Kidney tubule cell (primary cell): ENCODE data around the gene STOML1.
"Not testable (repeated sequence)": the region's sequence is repeated elsewhere in the genome, so short reads cannot be mapped to it uniquely, and the experiment has no call there.

Source experiments
- DNase-seq: peaks from one replicate; pipeline ENCODE4 v3.0.0-alpha.2; 2018; ENCODE audit warnings: low spot score

The STOML1 gene

DNA sequence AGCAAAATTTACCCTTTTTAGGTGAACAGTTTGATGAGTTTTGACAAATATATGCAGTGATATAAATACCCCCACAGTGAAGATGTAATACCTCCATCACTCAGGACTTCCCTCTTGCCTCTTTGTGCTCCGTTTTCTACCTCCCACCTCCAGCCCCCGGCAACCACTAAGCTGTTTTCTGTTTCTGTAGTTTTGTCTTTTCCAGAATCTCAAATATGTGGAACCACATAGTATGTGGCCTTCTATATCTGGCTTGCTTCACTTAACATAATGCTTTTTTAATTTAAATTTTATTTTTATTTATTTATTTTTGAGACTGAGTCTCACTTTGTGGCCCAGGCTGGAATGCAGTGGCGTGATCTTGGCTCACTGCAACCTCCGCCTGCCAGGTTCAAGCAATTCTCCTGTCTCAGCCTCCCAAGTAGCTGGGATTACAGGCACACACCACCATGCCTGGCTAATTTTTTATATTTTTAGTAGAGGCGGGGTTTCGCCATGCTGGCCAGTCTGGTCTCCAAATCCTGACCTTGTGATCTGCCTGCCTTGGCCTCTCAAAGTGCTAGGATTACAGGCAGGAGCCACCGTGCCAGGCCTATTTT is 31.5 kb downstream of the STOML1 start:
- not testable (repeated sequence) for DNase-seq

DNA sequence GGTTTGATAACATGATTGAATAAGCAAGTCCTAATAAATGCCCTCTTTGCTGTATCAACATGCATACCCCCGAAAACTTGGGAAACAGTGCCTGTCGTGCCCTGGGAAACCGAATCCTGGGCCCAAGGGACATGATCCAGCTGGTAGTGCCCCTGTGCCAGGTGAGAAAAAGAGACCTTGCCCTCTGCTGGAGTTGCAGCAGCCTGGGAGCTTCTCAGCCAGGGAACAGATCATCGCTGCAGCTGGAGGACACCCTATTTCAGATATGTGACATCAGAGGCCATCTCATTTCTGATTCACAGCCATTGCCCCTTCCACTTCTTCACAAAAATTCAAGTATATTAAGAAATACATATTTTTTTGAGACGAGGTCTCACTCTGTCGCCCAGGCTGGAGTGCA is 32.3 kb downstream of the STOML1 start:
- DNase-seq, result no peak

DNA sequence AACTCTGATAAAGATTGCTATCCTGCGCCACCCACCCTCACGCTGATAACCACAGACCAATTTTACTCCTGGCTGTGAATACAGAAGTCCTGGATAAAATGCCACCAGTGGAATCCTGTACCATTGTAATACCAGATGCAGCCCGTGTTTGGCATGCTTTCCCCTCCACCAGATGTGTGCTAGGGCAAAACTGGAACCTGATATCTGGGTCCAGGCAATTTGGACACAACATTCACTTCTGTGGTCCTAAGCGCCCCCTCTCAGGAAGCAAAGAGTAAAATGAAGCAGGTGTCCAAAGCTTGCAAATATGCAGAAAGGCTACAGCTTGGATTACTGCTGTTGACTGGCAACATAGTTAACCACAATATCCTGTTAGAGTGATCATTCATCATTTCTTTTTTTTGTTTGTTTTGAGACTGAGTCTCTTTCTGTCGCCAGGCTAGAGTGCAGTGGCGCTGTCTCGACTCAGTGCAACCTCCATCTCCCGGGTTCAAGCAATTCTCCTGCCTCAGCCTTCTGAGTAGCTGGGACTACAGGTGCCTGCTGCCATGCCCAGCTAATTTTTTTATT is 33.0 kb downstream of the STOML1 start:
- DNase-seq, result peak; percentile 74

DNA sequence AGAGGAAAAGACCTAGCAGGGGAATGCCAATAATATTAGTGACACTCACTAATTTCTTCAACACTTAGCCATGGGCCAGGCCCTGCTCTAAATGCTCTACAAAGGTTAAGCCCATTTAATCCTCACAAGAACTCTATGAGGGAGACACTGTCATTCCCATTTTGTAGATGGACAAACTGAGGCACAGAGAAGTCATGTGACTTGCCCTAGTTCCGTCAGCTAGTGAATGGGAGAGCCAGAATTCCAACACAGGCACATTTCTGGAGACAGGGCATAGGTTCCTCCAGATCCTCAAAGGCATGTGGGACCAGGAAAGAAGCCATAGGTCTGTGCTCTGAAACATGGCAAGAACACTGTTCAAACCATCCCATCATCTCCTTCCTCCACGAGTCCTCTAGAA is 34.3 kb downstream of the STOML1 start:
- DNase-seq, result no peak

DNA sequence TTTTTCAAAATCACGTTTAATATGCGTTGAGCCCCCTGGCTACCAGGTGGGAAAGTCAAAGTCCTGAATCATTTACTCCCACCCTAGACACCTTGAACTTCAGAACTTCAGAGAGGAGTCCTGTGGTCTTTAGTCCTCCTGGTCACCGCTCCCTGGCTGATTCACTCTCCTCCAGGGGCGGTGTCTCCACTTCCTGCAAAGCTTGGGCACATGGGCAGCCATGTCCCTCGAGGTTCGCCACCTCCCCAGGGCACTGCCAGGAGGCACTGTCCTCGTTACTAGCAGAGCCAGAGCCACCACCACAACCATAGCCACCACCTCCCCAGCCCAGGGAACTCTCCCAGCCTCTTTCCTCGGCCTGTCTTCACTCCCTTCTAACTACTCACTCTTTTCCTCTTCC is 34.8 kb downstream of the STOML1 start:
- peak; percentile 49 for DNase-seq

DNA sequence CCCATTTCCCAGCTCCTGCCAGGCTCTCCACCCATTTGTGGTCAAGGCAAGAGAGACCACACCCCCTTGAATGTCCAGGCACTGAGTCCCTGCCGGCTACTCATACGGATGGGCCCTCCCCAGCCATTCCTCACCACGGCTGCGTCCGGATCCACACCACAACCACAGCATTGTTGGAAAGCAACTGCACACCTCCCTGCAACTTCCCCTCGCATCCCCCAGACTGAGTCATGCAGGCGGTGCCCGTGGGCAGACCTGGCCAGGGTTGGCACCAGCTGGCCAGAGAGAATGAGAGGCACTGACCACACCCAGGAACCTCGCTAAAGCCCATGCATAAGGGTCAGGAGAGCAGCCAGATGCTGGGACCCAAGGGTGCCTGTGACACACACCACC is 35.4 kb downstream of the STOML1 start:
- DNase-seq, result peak; percentile 97

DNA sequence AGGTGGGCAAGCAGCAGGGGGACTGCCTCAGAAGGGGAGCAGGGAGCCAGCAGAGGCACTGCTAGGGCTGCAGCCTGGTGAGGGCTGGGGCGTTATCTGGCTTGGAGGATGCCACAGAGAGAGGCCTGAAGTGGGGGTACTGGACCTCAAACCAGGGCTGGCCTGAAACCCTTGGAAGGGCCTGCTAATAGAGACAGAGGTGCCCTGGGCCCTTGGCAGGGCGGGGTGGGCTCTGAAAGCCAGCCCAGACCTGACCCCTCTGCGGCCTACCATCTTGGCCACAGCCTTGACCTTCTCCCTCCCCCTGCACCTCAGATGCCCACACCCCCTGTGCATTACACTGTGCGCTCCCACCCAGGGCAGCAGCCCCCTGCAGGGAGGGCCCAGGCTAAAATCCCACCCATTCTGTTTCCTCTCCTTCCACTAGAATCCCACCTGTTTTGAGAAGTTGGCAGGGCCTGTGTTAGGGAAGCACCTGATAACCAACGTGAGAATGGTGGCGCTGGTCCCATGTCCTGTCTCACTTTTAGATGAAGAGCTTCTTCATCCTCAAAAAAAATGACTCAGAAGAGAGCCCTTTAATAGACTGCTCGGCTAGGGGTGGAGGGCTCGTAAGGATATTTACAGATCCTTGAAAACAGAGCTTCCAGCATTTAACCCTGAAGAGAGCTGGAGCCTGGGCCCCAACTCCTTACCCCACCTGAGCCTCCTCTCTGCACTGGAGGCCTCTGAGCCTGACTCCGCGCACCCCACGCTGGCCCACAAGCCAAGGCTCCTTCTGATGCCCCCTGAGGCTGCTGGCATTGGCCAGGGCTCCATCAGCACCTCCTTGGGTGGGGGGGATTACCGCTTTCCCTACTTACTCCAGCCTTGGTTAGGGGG is 36.0 kb downstream of the STOML1 start:
- no peak for DNase-seq

DNA sequence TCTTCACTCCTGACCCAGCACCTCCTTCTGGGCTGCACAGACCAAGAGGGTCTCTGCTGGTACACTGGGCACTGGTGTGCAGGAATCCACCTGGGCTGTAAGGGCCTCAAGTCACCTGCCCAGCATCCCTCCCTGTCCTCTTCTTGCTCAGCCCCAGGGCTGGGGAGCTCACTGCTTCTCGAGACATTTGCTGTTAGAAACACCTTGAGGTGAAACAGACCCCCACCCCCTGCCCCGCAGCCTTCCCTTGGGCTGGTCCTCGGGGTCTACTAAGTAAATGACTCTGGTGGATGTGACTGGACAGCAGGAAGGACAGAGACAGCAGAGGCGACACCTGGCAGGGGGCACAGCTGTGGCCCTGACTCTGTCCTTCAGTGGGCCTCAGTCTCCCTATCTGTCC is 36.8 kb downstream of the STOML1 start:
- DNase-seq, result no peak

DNA sequence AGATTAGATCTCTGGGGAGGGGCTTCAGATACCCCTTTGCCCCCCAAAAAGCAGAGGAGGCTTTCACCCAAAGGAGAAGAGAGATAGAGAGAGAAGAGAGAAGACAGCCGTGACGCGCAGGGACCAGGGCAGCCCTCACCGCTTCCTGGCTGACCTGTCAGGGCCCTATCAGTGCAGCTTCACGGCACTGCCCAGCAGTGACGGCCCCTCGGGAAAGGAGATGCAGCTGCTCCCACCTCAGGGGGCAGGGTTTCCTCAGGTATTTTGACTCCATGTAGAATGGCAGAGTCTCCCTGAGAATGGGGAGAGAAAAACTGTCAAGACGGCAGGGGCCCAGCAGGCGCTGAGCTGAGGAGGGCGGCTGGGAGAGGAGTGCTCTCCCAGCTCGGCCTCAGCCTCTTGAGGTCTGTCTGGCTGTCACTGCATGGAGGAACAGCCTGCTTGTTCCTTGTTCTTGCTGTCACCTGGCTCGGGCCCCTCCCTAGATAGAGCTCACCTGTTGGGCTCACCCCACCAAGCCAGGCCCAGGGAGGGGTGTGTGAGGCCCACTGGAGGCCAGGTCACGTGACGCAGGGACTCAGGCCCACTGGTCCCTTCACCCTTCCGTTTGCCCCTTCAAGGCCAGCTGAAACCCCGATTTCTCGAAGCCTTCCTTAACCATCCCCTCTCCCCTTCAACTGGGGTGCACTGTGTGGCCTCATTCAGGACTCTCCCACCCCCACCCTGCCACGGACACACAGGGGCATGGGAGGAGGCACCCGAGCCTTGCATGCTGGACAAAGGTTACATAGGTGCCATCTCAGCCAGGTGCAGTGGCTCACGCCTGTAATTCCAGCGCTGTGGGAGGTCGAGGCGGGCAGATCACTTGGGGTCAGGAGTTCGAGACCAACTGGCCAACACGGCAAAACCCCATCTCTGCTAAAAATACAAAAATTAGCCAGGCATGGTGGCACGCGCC is 37.6 kb downstream of the STOML1 start:
- DNase-seq, result no peak

DNA sequence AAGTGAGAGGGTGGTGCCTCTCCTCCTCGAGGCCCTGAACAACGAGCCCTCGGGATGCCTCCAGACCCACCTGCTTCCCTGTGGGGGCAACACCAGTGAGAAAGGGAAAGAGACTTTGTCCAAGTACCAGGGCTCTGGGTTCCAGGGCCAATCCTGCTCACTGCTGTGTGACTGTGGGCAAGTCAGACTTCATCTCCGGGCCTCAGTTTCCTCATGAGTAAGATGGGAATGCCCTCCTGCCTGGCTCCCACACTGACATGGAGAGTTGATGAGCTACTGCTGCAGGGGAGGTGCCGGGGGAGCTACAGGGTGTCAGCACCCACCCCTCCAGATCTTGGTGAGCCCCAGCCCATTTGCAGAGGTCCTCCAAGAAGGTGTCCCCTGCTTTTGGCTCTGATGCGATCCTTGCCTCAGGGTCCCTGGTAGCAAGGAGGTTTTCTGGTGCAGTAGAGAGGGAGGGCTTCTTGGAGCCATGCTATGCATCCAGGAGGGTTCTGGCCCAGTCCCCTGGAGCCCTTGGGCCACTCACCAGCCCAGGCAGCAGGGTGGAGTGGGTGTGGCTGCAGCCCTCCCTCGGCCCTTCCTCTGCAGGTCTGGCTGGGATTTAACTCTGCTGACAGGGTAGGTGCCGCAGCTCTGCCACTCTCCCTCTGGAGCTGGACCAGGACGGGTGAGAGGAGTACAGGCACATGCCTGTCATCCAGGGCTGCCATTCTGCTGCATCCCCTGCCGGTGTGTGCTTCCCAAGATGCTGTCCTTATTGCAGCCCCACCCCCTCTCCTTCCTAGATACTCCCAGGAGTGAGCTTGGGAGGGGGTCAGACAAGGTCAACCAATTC is 39.0 kb downstream of the STOML1 start:
- DNase-seq, result no peak

DNA sequence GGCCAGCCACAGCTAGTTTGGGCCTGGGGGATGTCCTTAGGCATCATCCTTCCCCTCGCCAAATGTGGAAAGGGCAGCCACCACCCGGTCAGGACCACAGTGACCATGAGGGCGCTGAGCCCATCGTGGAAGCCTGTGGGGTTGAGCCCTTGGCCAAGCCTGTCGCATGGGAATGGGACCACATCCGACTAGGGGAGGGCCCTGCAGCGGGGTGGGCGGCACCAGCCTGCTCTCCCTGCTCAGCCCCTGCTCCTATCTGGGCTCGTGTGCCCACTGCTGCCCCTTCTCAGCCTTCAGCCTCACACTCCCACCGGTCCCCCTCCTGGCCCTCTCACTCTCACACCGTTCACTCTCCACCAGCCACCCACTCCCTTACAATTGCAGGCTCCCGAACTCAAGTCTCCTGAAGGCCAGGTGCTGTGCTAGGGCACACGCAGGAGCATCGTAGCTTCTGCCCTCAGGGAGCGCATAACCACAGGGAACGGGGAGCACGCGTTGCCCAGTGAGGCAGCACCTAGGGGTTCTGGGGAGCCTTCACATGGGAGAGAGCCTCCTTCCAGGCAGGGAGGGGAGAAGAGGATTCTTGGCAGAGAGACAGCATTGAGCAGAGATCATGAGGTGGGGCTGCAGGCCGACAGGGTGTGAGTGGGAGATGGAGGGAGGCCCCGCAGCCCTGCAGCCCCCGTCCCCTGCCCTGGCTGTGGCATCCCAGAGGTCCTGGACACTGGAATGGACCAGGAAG is 39.8 kb downstream of the STOML1 start:
- no peak for DNase-seq

DNA sequence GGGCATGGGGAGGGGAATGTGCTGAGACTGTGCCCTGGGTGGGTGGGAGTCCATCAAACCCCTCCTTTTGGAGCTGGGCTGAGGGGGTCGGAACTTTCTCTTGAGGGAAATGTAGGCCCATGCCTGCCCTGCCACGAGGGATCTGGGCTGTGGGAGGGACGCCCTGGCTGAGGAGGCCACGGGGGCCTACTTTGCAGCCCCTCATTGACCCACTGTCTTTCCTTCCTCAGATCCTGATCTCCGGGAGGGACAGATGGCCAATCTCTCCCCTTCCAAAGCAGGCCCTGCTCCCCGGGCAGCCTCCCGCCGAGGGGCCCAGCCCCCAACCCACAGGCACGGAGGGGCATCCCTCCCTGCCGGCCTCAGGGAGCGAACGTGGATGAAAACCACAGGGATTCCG is 40.5 kb downstream of the STOML1 start:
- DNase-seq, result no peak

DNA sequence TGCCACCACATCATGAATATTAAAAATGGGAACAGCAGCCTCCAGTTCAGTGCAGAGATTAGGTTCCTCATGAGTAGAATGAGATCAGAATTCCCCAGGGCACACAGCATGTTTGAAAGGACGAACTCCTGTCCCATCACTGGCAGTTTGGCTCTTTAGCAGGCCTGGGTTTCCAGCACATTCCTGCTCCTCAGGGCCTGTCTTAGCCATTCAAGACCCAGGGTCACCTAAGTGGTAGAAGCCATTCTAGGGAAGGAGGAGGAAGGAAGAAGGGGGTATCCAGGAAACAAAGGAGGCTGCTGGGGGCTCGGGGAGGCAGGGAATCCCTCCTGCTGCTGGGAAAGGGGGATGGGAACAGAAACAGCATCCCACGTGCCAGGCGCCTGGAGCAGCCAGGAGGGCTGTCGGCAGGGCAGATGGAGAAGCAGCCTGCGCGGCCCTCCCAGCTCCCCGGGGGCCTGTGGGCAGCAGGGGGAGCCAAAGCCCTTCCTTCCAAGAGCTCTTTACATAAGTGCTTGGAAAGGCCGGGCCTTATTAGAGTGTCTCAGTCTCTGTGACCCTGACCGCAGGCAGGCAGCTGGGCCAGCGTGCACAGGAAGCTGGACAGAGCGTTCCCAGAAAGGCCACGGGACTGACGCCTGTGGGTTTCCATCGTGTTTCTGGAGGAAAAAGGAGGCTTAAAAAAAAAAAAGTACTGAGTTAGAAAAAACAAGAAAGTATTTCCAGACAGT is 41.1 kb downstream of the STOML1 start:
- DNase-seq, result peak; percentile 90

DNA sequence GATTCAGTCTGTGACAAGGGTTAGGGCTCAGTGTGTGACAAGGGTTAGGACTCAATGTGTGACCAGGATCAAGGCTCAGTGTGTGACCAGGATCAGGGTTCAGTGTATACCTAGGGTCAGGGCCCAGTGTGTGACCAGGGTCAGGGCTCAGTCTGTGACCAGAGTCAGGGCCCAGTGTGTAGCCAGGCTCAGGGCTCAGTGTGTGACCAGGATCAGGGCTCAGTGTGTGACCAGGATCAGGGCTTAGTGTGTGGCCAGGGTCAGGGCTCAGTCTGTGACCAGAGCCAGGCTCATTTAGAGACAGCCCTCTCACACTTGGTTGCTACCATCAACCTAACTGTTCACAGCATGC is 41.6 kb downstream of the STOML1 start:
- DNase-seq, result no peak

DNA sequence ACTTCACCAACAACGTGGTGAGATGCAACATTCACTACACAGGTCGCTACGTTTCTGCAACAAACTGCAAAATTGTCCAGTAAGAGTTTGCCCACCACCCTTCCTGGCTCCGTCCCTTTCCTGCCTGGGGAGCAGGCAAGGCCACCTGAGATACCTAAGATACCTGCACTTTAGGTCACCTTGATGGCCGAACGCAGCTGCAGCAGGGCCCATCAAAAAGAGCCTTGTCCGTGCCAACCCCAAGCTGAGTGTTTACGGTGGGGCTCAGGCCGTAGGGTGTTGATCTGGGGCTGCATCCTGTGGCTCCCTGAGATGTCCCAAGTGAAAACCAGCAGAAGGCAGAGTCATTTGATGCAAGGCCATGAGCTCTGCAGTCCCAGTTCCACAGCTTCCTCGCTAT is 42.6 kb downstream of the STOML1 start:
- DNase-seq, result no peak

DNA sequence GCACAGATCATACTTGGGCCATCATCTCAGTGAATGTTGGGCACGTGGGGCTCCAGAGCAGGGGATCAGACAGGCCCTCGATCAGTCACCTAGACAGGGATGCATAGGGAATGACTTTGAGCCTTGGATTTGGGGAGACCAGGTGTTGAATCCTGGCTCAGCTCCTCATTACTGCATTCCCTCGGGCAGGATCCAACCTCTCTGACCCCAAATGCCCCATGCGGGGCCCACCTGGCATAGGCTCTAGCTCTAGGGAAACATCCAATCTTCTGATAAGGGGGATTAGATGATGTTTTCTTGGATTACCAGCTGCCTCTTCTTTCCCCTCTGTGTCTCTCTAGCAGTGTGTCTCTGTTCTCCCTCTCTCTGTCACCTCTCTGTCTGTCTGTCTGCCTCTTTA is 43.1 kb downstream of the STOML1 start:
- DNase-seq, result no peak

DNA sequence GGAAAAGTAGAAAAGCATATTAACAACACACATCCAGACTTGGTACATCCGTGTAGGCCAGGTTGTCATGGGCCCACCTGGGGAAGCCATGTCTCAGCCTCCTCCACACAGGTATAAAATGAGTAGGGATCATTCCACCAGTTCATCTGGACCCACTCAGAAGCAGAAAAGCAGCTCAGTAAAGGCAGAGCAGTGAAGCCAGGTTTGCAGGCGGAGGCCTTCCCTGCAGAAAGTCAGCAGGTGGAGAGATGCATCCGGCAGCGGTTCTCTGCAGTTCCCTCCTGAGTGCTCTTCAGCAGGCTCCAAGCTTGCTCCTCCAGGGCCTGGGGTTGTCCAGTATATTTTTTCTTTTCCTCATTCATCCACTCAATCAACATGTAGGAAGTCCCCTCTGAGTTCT is 43.7 kb downstream of the STOML1 start:
- DNase-seq, result no peak

DNA sequence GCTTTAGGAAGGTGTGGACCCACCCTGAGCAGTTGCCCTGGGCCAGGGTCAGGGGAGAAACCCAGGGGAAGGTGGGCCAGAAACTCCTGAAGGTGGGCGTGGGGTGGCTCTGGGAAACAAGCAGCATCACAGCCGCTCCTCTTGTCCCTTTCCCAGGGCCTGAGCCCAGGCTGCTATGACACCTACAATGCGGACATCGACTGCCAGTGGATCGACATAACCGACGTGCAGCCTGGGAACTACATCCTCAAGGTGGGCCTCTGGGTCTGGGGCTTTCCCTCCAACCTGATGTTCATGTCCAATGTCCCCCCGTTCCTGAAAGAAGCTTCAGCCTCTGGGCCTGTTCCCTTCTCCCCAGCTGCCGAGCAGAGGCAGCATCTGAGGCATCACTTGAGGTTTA is 44.4 kb downstream of the STOML1 start:
- DNase-seq, result no peak

DNA sequence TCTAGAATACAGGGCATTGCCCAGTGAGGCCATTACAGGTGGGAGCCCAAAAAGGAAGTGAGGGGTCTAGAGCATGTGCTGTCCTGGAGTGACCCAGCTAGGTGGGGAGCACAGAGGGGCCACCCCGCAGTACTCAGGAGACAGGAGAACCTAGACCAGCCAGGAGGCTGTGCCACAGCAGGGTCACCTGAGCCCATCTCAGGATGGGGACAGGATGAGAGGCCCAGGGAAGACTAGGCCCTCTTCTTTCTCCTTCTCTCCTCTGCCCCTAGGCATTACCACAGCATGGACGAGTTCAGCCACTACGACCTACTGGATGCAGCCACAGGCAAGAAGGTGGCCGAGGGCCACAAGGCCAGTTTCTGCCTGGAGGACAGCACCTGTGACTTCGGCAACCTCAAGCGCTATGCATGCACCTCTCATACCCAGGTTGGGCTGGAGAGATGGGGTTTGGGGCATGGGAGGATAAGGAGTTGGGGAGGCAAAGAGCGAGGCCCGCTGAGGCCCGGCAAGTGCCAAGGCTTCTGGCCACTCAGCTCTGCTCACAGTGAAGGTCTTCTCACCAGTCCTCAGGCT is 45.2 kb downstream of the STOML1 start:
- no peak for DNase-seq
